HG03460 (cell line): Measurements from ENCODE around the gene TNRC18.

Experiments used
- ATAC-seq: cut with Tn5 transposase; IDR thresholded peaks from one replicate; pipeline ENCODE4 v1.9.1; 2021; ENCODE audit not compliant: unreplicated experiment

TNRC18 gene

GRCh38 chr7:5429857-5430611 is 6.4 kb upstream of the TNRC18 start:
- ATAC-seq = no peak

GRCh38 chr7:5429253-5429856 is 5.7 kb upstream of the TNRC18 start:
- no peak for ATAC-seq

GRCh38 chr7:5428478-5429252 is 5.0 kb upstream of the TNRC18 start:
- no peak for ATAC-seq

DNA sequence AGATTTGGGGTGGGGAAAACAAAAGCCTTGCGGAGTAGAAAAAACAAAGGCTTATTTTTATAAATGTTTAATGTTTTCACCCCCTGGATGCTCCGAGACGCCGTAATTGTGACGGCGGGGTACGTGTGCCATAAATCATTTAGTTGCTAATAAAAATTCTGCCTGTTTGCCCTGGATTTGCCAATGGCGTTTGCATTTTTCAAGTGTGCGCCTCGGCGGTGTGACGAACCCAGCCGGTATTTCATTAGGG is 2.5 kb upstream of the TNRC18 start:
- no peak for ATAC-seq

DNA sequence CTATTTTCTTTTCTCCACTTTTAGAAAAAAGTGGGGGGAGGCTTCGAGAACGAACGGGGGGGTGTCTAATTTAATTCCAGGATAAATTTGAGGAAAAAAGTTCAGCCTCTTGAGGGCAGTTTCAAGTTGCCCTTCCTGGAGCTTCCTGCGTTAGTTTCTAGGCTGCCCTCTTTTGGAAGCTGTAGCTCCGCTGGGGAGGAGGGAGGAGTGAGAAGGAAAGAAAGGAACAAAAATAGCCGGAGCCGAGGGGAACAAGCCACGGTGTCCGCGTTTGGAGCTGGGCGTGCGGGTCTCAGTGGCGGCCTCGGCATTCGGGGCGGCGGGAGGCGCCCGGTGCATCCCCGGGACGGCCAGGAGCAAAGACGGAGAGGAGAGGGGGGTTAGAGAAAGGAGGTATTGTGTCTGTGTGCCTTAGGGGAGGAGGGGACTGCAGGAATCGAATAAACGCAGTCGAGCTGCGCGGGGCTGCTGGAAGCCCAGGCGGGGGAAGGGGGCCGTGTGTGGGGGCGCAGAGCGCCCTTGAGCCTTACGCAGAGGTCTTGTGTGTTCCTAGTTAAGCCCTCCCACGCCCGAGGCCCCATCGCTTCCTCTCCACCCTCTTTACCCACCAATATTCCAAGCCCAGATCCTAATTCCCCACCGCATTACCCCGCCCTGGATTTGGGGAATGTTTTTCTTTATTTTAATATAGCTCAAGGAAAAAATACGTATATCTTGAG is 2.0 kb upstream of the TNRC18 start:
- ATAC-seq = no peak

GRCh38 chr7:5424749-5425506 is 1.3 kb upstream of the TNRC18 start:
- no peak for ATAC-seq

GRCh38 chr7:5423976-5424748 is 528 bp upstream of the TNRC18 start:
- ATAC-seq = no peak

DNA sequence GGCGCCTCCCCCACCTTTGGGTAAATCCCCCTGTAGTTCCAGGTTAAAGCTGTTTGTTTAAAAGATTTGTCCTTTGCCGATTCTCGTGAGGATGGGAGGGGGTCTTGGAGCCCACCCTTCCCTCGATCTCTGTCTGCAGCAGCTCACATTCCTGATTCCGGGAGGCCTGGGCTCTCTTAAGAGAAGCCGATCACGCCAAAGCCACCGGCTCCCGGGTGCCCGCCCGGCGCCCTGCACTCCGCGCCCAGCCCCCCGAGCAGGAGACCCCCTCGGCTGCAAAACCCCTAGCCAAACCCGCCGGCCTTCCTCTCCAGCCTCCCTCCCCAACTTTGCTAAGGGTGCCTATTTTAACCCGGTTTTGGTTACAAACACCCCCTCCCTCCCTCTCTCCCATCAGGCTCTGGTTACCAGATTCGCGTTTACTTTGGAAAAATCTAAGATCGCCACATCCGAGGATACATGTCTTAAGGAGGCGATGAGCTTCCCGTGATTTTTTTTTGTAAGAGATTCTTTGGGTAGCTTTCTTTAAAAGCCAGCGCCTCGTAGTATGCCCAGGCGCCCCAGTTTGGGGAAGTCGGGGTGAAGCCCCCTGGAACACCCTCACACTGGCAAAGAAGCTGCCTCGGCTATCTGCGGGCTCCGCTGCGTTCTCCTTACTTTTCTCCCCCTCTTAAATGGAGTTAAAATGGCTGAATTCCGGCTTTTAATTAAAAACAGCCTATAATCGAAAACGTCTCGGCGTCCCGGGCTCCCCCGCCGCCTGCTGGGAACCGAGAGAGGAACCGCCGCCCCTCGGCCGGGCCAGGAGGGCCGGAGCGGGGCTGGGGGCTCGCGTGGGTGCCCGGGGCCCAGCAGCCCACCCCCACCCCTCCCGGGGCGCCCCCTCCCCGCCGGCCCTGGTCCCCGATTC is 983 bp downstream of the TNRC18 start:
- no peak for ATAC-seq

DNA sequence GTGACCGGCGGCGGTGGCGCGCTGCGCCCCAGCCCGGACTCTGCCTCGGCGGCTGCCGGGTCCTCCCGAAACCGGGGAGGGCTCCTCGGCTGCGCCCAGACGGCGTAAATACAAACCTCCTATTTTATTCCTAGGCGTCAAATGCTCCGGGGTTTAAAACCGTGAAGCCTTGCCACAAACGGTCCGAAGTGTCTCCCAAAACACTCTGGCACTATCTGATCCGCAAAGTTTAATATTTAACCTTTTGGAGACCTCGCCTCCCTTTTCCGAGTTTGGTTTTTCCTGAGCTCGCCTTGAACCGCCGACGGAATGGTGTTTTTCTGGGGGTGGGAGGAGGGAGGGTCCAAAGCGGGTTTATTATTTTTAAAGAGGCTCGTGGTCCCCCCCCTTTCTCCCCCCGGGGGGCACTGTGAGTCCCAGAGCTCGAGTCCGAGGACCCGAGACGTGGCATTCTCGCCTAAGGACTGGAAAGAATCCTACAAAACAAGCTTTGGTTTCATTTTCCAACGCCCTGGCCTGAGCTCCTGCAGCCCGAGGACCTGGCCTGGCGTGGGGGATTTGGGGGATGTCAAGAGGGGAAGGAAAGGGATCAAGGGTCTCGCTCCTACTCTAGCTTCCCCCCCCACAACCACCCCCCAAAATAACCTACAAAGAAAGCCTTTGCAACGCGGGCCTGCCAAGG is 1.8 kb downstream of the TNRC18 start:
- ATAC-seq = no peak

GRCh38 chr7:5420881-5421713 is 2.5 kb downstream of the TNRC18 start:
- ATAC-seq = no peak

DNA sequence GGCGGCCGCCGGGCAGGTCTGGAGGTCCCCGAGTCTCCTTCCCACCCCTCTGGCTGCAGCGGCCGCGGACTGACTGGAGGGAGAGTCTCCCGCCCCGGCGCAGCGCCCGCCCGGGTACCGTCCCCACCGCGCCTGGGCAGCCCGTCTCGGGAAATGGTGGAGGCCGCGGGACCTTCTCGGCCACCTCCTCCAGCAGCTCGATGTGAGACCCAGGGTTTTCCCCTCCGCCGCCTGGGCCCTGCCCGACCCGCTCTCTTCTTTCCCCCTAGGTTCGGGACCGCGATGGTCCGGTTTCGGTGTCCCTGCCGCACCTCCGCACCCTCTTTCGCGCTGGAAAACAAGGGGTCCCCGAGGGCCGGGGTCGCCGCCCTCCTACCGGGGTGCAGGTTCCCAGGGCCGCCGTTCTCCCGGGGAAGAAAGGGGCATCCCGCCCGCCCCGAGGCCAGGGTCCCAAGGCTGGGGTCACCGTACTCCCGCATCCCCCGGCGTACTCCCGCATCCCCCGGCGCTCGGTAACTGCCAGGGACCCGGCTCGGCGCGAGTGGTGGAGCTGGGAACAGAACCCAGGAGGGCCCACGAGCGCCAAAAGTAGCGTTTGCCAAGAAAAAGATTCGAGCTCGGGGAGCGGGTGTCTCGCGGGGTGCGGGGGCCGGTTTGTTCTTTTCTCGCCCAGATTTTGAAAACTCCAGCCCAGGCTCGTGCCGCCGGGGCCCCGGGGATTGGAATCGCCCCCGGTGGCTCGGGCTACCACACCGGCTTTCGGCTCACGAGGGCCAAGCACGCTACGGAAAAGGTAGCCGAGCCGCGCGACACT is 3.4 kb downstream of the TNRC18 start:
- no peak for ATAC-seq

DNA sequence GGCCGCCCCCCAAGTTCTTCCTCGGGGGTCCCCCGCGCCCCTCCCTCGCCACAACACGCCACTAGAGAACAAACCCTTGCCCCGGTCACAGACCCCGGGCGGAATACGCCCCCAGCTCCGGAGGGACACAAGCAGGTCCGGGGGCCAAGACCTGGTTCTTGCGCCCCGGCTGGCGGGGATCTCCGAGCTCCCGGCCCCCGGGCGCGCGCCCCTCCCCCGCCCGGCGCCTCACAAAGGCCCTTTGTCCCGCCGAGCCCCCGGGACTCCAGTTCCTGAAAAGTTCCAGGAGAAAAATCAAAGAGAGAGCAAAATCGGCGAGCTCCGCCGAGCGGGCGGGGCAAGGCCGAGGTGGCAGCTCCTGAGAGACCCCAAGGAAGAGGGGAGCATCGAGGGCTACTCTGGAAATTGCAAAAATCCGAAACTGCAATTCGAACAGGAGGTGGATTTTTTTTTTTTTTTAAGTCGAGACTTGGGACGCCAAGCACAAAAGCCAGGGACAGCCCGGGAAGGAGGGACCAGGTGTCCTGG is 4.0 kb downstream of the TNRC18 start:
- ATAC-seq = no peak

DNA sequence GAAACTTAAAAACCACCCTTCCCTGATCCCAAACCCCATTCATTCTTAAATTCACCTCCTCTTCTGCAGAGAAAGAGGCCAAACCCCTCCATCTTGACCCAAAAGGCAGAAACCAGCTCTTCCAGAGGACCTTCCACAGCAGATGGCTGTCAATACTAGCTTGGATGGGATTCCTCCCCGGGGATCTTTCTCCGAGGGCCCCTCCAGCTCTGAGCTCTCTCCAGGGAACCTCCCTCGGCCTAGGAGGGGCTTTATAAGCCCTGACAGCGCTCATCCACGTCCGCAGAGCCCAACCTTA is 5.4 kb downstream of the TNRC18 start:
- ATAC-seq = no peak

- ATAC-seq = no peak
Observed at GRCh38 chr7:5417106-5418071, 6.2 kb downstream of the TNRC18 start.

- ATAC-seq = no peak
Observed at GRCh38 chr7:5414916-5415315, 8.7 kb downstream of the TNRC18 start.

- ATAC-seq = no peak
Observed at GRCh38 chr7:5413449-5413786, 10.2 kb downstream of the TNRC18 start.
